Measurements from ENCODE around the gene SPECC1. TPM values are rescaled to one million over a fixed set of nuclear protein-coding genes. Genes with fewer than 3 reads are reported as not detected.
"Not testable (repeated sequence)": the region's sequence is repeated elsewhere in the genome, so short reads cannot be mapped to it uniquely, and the experiment has no call there.

Gene SPECC1
- total RNA-seq, 2 donors from 2014 or later: 53.5 to 78.3 TPM

- Histone ChIP-seq H3K27ac (no peak overlapping the region), H3K4me1 (no peaks in the 10 kb centered on the region), H3K36me3 (peaks cover 5% of the 10 kb centered on the region), H3K27me3 (no peaks in the 10 kb centered on the region), H3K4me3 (no peak overlapping the region), H3K9ac (ENCODE audit: low read depth in 2 of 2, low read length in 2 of 2) (no peak overlapping the region), H3K9me3 (no peaks in the 10 kb centered on the region)
- no peak for DNase-seq
- intact Hi-C loops (cut with DNase I): no loop called here
- TF ChIP-seq CTCF (IDR thresholded peaks at IDR 0.05): no peak
Observed at GRCh38 chr17:20236578-20237227, 227.5 kb downstream of the SPECC1 start.

- H3K36me3 ChIP-seq; H3K27ac ChIP-seq; H3K4me1 ChIP-seq; H3K9ac ChIP-seq (ENCODE audit: low read depth in 2 of 2, low read length in 2 of 2); H3K4me3 ChIP-seq; H3K9me3 ChIP-seq; H3K27me3 ChIP-seq; intact Hi-C loops (cut with DNase I); DNase-seq: not testable (repeated sequence)
Observed at GRCh38 chr17:20239776-20240175, 230.6 kb downstream of the SPECC1 start.

GRCh38 chr17:20241855-20242254 is 232.7 kb downstream of the SPECC1 start:
- no peak overlapping the region for H3K27ac ChIP-seq
- no peak overlapping the region for H3K9ac ChIP-seq (ENCODE audit: low read depth in 2 of 2, low read length in 2 of 2)
- intact Hi-C loops (cut with DNase I): no loop called here
- DNase-seq: no peak
- no peaks in the 10 kb centered on the region for H3K9me3 ChIP-seq
- H3K4me3 ChIP-seq: no peak overlapping the region
- H3K36me3 ChIP-seq: no peaks in the 10 kb centered on the region
- no peaks in the 10 kb centered on the region for H3K27me3 ChIP-seq
- no peaks in the 10 kb centered on the region for H3K4me1 ChIP-seq
- TF ChIP-seq CTCF (IDR thresholded peaks at IDR 0.05): no peak

GRCh38 chr17:20242271-20242670 is 233.1 kb downstream of the SPECC1 start:
- Histone ChIP-seq H3K27me3 (no peaks in the 10 kb centered on the region), H3K4me3 (no peak overlapping the region), H3K36me3 (no peaks in the 10 kb centered on the region), H3K9me3 (no peaks in the 10 kb centered on the region), H3K4me1 (no peaks in the 10 kb centered on the region), H3K9ac (ENCODE audit: low read depth in 2 of 2, low read length in 2 of 2) (no peak overlapping the region), H3K27ac (no peak overlapping the region)
- no peak for TF ChIP-seq CTCF (IDR thresholded peaks at IDR 0.05)
- intact Hi-C loops (cut with DNase I): no loop called here
- no peak for DNase-seq

GRCh38 chr17:20243524-20243923 is 234.4 kb downstream of the SPECC1 start:
- Histone ChIP-seq H3K4me1 (no peaks in the 10 kb centered on the region), H3K9me3 (no peaks in the 10 kb centered on the region), H3K27ac (no peak overlapping the region), H3K36me3 (no peaks in the 10 kb centered on the region), H3K9ac (ENCODE audit: low read depth in 2 of 2, low read length in 2 of 2) (no peak overlapping the region), H3K27me3 (no peaks in the 10 kb centered on the region), H3K4me3 (no peak overlapping the region)
- TF ChIP-seq CTCF (IDR thresholded peaks at IDR 0.05): no peak
- DNase-seq: no peak
- intact Hi-C loops (cut with DNase I): no loop called here

- H3K9ac ChIP-seq (ENCODE audit: low read depth in 2 of 2, low read length in 2 of 2): no peak overlapping the region
- no peak overlapping the region for H3K4me3 ChIP-seq
- intact Hi-C loops (cut with DNase I): no loop called here
- no peaks in the 10 kb centered on the region for H3K36me3 ChIP-seq
- no peaks in the 10 kb centered on the region for H3K27me3 ChIP-seq
- no peaks in the 10 kb centered on the region for H3K9me3 ChIP-seq
- no peak for TF ChIP-seq CTCF (IDR thresholded peaks at IDR 0.05)
- no peaks in the 10 kb centered on the region for H3K4me1 ChIP-seq
- no peak overlapping the region for H3K27ac ChIP-seq
- DNase-seq: no peak
Observed at GRCh38 chr17:20244671-20245070, 235.5 kb downstream of the SPECC1 start.
